ENCODE measurements around the gene SPATA20.

SPATA20 gene

GRCh38 chr17:50521514-50521913 lies 25.5 kb upstream of the SPATA20 start:
- DNase-seq: no peak

GRCh38 chr17:50522766-50523165 lies 24.2 kb upstream of the SPATA20 start:
- no peak for DNase-seq

- DNase-seq: no peak
Observed at GRCh38 chr17:50523208-50523607, 23.8 kb upstream of the SPATA20 start.

GRCh38 chr17:50524838-50525237 lies 22.1 kb upstream of the SPATA20 start:
- no peak for DNase-seq

GRCh38 chr17:50527155-50527762 lies 19.7 kb upstream of the SPATA20 start:
- no peak for DNase-seq

GRCh38 chr17:50527949-50528474 lies 19.0 kb upstream of the SPATA20 start:
- no peak for DNase-seq

- DNase-seq: no peak
Observed at GRCh38 chr17:50529849-50530248, 17.1 kb upstream of the SPATA20 start.

GRCh38 chr17:50531428-50532025 lies 15.4 kb upstream of the SPATA20 start:
- DNase-seq: no peak

- no peak for DNase-seq
Observed at GRCh38 chr17:50532452-50533024, 14.4 kb upstream of the SPATA20 start, which contains the start of gene EPN3. EPN3 (plus strand) TSS chr17:50532735; CDS start chr17:50536557, 3,822 bp downstream.

GRCh38 chr17:50533185-50533584 lies 13.8 kb upstream of the SPATA20 start:
- no peak for DNase-seq

GRCh38 chr17:50533720-50534148 lies 13.2 kb upstream of the SPATA20 start:
- DNase-seq: peak; percentile 37

GRCh38 chr17:50534222-50534978 lies 12.6 kb upstream of the SPATA20 start:
- no peak for DNase-seq

- no peak for DNase-seq
Observed at GRCh38 chr17:50534979-50535326, 12.0 kb upstream of the SPATA20 start.

- no peak for DNase-seq
Observed at GRCh38 chr17:50535407-50535806, 11.6 kb upstream of the SPATA20 start.

GRCh38 chr17:50536683-50537646 lies 10.0 kb upstream of the SPATA20 start:
- no peak for DNase-seq

GRCh38 chr17:50537721-50538548 lies 9.0 kb upstream of the SPATA20 start:
- no peak for DNase-seq

- DNase-seq: no peak
Observed at GRCh38 chr17:50538549-50539410, 8.2 kb upstream of the SPATA20 start.

- DNase-seq: no peak
Observed at GRCh38 chr17:50539762-50540559, 7.0 kb upstream of the SPATA20 start.

All from NCI-H2029 (cell line).